Hindlimb muscle (tissue), 1 donor: ENCODE results near the gene CTBP2. TPM values are rescaled to one million over a fixed set of nuclear protein-coding genes. Genes with fewer than 3 reads are reported as not detected.

Experiments used
- polyA plus RNA-seq: library from polyadenylated mRNA; unstranded; fragments of 120-200 nt; gene quantifications from one replicate; pipeline ENCODE4 v1.2.1, GENCODE V29; 2013; ENCODE audit not compliant: insufficient read length

The CTBP2 gene
- polyA plus RNA-seq, 1 donor, result 41.4 TPM

Other genes starting within 250 kb of the CTBP2 start
- 18.3 TPM for gene ZRANB1, start 218.4 kb downstream of the CTBP2 start, polyA plus RNA-seq